ENCODE measurements around the gene AGAP1. TPM values are rescaled to one million over a fixed set of nuclear protein-coding genes. Genes with fewer than 3 reads are reported as not detected.

The AGAP1 gene
- total RNA-seq, 1 donor from 2014 or later = 43.9 TPM

DNA sequence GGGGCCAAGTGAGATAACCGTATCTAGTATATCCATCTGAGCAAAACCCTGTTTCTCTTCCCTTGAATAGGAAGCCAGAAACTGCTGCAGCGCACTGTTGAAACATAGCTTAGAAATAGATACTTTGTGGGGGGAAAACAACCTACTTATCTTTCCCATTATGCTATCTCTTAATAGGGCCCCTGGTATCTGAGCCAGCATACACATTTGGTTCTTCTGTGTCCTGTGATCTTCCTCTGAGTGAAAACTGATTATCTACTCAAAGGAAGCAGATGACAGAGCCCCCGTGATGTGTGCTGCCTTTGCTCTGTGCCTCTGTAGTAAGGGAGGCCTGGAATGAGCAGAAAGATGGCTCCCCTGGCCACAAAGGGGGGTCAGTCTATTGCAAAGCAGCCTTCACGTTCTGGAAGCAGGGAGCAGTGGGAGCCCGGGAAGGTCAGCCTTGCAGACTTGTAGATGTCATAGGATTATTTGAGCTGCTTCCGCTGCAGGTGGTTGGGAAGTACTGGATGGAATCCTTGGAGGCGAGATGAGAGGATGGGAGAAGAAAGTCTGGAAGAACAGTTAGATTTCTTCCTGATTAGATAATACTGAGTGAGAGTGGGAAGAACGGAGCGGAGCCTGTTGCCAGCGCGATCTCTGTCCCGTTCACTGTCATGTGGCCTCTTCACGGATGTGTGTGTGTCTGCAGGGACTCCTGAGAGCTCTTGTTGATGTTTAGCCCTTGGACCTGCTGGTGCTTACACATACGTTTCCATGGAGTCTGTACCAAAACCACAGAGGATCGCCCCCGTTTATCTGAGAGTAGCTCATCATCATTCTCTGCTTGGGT, 150.1 kb downstream of the AGAP1 start:
- peaks cover 5% of the 10 kb centered on the region for H3K9me3 Mint-ChIP-seq (ENCODE audit: unreplicated experiment)
- H3K27me3 Mint-ChIP-seq (ENCODE audit: unreplicated experiment) = peaks cover 14% of the 10 kb centered on the region
- no peak for DNase-seq (ENCODE audit: low spot score)
- H3K27ac Mint-ChIP-seq (ENCODE audit: unreplicated experiment) = peak overlapping the region; percentile 57
- peaks cover 40% of the 10 kb centered on the region for H3K4me1 Mint-ChIP-seq (ENCODE audit: unreplicated experiment)
- H3K4me3 Mint-ChIP-seq (ENCODE audit: unreplicated experiment) = peak overlapping the region; percentile 32
- TF ChIP-seq, protein P1, sequence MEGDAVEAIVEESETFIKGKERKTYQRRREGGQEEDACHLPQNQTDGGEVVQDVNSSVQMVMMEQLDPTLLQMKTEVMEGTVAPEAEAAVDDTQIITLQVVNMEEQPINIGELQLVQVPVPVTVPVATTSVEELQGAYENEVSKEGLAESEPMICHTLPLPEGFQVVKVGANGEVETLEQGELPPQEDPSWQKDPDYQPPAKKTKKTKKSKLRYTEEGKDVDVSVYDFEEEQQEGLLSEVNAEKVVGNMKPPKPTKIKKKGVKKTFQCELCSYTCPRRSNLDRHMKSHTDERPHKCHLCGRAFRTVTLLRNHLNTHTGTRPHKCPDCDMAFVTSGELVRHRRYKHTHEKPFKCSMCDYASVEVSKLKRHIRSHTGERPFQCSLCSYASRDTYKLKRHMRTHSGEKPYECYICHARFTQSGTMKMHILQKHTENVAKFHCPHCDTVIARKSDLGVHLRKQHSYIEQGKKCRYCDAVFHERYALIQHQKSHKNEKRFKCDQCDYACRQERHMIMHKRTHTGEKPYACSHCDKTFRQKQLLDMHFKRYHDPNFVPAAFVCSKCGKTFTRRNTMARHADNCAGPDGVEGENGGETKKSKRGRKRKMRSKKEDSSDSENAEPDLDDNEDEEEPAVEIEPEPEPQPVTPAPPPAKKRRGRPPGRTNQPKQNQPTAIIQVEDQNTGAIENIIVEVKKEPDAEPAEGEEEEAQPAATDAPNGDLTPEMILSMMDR (IDR thresholded peaks at IDR 0.05; ENCODE audit: unreplicated experiment) = no peak
- H3K36me3 Mint-ChIP-seq (ENCODE audit: low read depth, unreplicated experiment) = no peaks in the 10 kb centered on the region

DNA sequence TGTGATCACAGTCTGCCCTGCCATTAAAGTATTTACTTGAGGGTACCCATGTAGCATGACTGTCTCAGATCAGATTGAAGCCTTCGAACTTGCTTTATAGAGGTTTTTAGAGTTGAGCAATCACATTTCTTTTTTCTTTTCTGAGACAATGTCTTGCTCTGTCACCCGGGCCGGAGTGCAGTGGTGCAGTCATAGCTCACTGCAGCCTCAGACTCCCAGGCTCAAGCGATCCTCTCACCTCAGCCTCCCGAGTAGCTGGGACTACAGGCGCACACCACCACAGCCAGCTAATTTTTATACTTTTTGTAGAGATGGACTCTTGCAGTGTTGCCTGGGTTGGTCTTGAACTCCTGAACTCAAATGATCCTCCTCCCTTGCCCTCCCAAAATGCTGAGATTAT, 153.4 kb downstream of the AGAP1 start:
- Mint-ChIP-seq H3K27ac (ENCODE audit: unreplicated experiment) (no peak overlapping the region), H3K36me3 (ENCODE audit: low read depth, unreplicated experiment) (no peaks in the 10 kb centered on the region), H3K9me3 (ENCODE audit: unreplicated experiment) (peaks cover 5% of the 10 kb centered on the region), H3K4me3 (ENCODE audit: unreplicated experiment) (no peak overlapping the region), H3K27me3 (ENCODE audit: unreplicated experiment) (peaks cover 7% of the 10 kb centered on the region), H3K4me1 (ENCODE audit: unreplicated experiment) (peaks cover 29% of the 10 kb centered on the region)
- DNase-seq (ENCODE audit: low spot score) = no peak
- TF ChIP-seq, protein P1 (IDR thresholded peaks at IDR 0.05; ENCODE audit: unreplicated experiment) = no peak

GRCh38 chr2:235647877-235648276, 154.0 kb downstream of the AGAP1 start:
- DNase-seq (ENCODE audit: low spot score) = no peak
- Mint-ChIP-seq H3K4me3 (ENCODE audit: unreplicated experiment) (no peak overlapping the region), H3K27ac (ENCODE audit: unreplicated experiment) (no peak overlapping the region), H3K4me1 (ENCODE audit: unreplicated experiment) (peaks cover 23% of the 10 kb centered on the region), H3K27me3 (ENCODE audit: unreplicated experiment) (peaks cover 7% of the 10 kb centered on the region), H3K9me3 (ENCODE audit: unreplicated experiment) (peaks cover 5% of the 10 kb centered on the region), H3K36me3 (ENCODE audit: low read depth, unreplicated experiment) (no peaks in the 10 kb centered on the region)
- TF ChIP-seq, protein P1 (IDR thresholded peaks at IDR 0.05; ENCODE audit: unreplicated experiment) = no peak

- Mint-ChIP-seq H3K36me3 (ENCODE audit: low read depth, unreplicated experiment) (no peaks in the 10 kb centered on the region), H3K9me3 (ENCODE audit: unreplicated experiment) (no peaks in the 10 kb centered on the region), H3K4me3 (ENCODE audit: unreplicated experiment) (no peak overlapping the region), H3K27me3 (ENCODE audit: unreplicated experiment) (peaks cover 5% of the 10 kb centered on the region), H3K4me1 (ENCODE audit: unreplicated experiment) (peaks cover 19% of the 10 kb centered on the region), H3K27ac (ENCODE audit: unreplicated experiment) (no peak overlapping the region)
- TF ChIP-seq, protein P1 (IDR thresholded peaks at IDR 0.05; ENCODE audit: unreplicated experiment) = no peak
- no peak for DNase-seq (ENCODE audit: low spot score)
Measured at GRCh38 chr2:235649418-235649817, 155.6 kb downstream of the AGAP1 start.

- Mint-ChIP-seq H3K36me3 (ENCODE audit: low read depth, unreplicated experiment) (no peaks in the 10 kb centered on the region), H3K9me3 (ENCODE audit: unreplicated experiment) (no peaks in the 10 kb centered on the region), H3K4me3 (ENCODE audit: unreplicated experiment) (no peak overlapping the region), H3K4me1 (ENCODE audit: unreplicated experiment) (peaks cover 36% of the 10 kb centered on the region), H3K27me3 (ENCODE audit: unreplicated experiment) (peaks cover 2% of the 10 kb centered on the region), H3K27ac (ENCODE audit: unreplicated experiment) (no peak overlapping the region)
- TF ChIP-seq, protein P1 (IDR thresholded peaks at IDR 0.05; ENCODE audit: unreplicated experiment) = no peak
- DNase-seq (ENCODE audit: low spot score) = no peak
Measured at GRCh38 chr2:235651643-235652042, 157.8 kb downstream of the AGAP1 start.
